ENCODE results near the gene SETD3.

DNA sequence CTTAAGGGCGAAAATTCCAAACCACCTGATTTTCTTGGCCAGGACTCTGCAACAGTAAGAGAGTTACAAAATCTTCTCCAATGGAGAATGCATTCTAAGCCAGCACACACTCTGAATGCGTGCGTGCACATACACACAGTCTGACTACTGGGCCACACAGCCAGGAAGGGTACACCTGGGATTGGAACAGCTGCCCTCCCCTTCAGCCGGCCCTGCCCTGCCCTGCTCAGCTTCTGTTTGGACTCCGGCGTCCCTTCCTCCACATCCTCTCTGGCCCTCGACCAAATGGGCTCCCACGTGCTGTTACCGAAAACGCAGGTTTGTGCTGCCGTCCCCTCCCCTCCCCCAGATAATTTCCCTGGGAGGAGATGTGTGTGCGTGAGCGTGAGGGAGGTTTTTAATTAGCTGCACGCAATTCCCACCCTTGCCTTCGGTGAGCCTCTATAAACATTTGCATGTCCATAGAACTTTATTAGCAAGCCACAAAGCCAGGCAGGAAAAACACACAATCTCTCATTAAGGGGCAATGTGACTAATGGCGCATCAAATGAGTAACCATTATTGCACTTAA, 43.5 kb upstream of the SETD3 start:
- no peak for TF ChIP-seq EZH2 (IDR thresholded peaks at IDR 0.05; ENCODE audit: borderline replicate concordance, low read length)
- TF ChIP-seq, protein P1, sequence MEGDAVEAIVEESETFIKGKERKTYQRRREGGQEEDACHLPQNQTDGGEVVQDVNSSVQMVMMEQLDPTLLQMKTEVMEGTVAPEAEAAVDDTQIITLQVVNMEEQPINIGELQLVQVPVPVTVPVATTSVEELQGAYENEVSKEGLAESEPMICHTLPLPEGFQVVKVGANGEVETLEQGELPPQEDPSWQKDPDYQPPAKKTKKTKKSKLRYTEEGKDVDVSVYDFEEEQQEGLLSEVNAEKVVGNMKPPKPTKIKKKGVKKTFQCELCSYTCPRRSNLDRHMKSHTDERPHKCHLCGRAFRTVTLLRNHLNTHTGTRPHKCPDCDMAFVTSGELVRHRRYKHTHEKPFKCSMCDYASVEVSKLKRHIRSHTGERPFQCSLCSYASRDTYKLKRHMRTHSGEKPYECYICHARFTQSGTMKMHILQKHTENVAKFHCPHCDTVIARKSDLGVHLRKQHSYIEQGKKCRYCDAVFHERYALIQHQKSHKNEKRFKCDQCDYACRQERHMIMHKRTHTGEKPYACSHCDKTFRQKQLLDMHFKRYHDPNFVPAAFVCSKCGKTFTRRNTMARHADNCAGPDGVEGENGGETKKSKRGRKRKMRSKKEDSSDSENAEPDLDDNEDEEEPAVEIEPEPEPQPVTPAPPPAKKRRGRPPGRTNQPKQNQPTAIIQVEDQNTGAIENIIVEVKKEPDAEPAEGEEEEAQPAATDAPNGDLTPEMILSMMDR (conservative IDR thresholded peaks at IDR 0.05 in 1 of 2, IDR thresholded peaks at IDR 0.05 in 1 of 2; ENCODE audit: extremely low read depth in 1 of 2, insufficient read depth in 1 of 2, low read depth in 1 of 2, low read length in 2 of 2) = no peak
